TTC549 (cell line): ENCODE results near the gene CARHSP1.
"Not testable (repeated sequence)": the region's sequence is repeated elsewhere in the genome, so short reads cannot be mapped to it uniquely, and the experiment has no call there.

Experiments used
- FAIRE-seq: peaks from 2 replicates; lab custom pipeline; 2012; peaks lifted over from hg19 to GRCh38; lab: Jason Lieb, UNC

The CARHSP1 gene

GRCh38 chr16:8854298-8854948 is 14.4 kb downstream of the CARHSP1 start:
- FAIRE-seq, result no peak

GRCh38 chr16:8853611-8854010 is 15.2 kb downstream of the CARHSP1 start:
- FAIRE-seq, result no peak

- no peak for FAIRE-seq
These were observed 15.7 kb downstream of the CARHSP1 start for GRCh38 chr16:8853150-8853549.

- FAIRE-seq, result no peak
These were observed 16.3 kb downstream of the CARHSP1 start for GRCh38 chr16:8852534-8852933.

- no peak for FAIRE-seq
These were observed 16.9 kb downstream of the CARHSP1 start for GRCh38 chr16:8851761-8852403.

DNA sequence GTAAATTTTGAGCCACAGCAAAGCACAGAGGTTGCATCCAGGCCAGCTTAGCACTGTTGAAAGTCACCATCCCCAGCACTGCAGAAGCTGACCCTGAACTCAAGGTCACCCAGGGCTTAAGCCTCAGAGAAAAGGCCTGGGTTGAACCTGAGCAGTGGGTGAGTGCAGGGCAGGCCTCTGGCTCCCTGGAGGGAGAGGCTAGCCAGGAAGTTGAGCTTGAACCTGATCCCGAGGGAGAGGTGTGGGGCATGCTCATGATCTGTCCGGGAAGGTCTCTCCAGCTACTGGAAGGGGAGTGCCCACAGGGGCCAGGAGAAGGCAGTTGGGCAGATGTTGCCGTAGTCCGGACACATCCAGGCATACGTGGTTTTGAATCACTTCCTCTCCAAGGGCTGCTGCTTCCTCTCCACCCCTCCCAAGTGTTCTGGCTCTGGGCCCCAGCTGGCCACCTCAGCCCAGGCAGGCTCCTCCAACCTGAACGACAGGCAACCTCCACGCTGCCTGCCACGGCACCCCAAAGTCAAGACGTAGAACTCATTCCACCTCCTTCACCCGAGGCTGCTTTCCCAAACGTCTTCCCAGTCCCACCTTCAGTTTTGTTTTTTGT is 18.4 kb downstream of the CARHSP1 start:
- FAIRE-seq, result no peak

DNA sequence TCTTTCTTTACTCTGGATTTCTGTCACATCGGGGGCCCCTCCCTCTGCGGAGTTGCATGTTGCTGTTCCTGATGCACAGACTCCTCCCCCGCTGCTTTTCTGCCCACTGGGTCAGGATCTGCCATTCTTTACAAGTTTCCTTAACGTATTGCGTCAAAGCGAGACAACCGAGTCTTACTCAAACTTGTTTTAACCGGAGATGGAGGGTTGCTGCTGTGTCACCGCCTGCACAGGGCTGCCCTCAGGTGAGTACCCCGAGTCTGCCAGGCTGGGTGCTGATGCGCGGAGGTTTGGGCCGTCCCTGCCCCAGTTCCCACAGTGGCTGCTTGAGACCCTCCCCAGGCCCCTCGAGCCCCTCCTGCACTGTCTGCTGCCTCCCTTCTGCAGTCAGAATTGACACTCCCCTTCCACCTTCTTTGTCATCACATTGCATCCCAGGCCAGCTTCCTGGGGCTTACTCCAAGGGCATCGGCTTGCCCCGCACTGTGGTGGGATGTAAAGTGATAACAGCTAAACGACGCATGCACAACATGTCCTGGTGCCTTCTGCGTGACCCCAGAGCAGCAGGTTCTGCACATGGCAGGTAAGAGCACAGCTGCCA is 19.3 kb downstream of the CARHSP1 start:
- no peak for FAIRE-seq

DNA sequence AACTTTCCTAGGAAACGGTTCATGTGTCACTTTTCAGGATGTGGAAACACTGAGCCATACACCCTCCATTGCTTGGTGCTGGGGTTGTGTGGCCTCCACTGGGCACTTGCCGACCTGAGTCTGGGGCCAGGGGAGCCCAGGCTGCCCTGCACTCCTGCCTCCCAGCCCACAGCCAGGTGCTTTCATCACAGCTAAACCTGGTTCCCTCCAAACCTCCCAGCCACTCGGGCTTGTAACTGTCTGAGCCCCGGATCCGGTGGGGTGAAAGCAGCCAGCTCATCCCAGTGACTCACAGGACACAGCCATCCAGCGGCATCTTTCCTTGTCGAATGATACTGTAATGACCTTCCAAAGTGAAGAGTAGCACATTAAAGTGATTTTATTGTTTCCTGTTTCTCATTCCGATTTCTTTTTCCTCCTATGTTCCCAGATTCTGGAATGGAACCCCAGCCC is 19.8 kb downstream of the CARHSP1 start:
- FAIRE-seq, result no peak

GRCh38 chr16:8848231-8848938 is 20.4 kb downstream of the CARHSP1 start:
- no peak for FAIRE-seq

DNA sequence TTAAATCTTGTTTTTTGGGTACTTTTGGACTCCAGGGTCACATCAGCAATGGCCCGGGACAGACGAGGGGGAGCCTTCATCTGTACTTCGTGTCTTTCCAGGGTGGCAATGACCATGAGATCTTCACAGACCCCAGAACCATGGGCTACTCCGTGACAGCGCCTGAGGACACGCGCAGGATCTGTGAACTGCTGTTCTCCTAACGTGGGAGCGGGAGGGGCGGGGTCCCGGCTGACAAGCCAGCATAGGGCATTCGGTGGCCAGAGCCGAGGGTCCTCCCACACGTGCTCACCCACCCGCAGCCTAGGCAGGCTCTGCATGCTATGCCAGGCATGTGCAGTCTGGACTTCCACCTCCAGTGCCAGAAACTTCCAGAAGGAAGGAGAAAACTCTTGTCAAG is 21.2 kb downstream of the CARHSP1 start:
- no peak for FAIRE-seq

DNA sequence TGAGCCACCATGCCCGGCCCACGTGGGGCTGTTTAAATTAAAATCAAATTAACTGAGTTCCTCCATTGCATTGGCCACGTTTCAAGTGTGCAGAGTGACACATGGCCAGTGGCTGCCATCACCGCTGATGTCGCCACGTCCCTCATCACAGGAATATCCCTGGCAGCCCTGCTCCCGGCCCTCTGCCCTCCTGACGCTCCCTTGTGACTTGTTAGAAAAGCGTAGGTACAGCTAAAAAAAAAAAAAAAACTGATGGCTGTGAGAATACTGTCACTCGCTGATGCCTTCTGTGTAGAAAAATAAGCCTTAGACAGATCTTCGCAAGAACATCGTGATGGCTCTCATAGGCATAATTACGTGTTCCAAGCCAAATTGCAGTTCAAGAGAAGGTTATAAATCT is 21.7 kb downstream of the CARHSP1 start:
- no peak for FAIRE-seq

DNA sequence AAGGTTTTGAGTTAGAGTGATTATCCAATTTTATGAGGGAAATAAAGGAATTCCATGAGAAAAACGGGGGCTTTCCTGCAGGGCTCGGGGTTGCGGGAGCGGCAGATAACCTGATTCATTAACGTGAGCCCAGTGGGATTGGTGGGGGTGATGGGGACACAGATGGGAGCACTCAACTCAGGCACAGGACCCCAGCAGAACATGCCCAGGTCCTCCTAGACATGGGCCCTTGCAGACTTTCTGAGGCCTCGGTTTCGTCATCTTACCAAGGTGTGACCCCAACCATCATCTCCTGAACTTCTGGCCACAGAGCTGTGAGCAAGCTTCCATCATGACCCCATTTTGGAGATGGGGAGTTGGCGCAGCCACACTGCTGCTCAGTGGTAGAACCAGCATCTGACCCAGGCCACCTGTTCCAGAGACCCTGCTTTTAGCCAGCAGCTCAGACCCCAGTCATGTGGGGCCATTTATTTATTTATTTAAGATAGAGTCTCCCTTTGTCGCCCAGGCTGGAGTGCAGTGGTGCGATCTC is 22.3 kb downstream of the CARHSP1 start:
- FAIRE-seq, result no peak

DNA sequence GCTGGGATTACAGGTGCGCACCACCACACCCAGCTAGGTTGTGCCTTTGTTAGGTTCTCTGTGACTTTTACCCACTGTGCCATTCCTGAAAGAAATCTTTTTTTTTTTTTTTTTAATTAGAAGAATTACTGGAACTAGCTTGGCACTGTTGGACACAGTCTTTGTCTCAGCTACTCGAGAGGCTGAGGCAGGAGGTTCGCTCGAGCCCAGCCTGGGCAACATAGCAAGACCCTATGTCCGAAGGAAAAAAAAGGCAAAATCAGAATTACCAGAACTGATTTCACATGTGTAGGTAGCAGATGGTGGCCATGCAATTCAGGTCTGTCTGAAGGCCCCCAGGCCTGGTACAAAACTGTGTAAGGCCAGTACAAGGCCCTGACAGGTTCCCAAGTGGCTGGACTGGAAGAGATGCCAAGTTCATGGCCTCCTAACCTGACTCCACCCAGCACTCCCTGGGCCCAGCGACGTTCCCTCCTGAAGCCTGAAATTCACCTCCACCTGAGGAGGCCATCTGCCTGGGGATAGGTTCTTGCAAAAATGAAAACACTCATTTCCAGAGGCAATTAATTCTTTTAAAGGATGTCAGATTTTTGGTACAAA is 23.0 kb downstream of the CARHSP1 start:
- no peak for FAIRE-seq

DNA sequence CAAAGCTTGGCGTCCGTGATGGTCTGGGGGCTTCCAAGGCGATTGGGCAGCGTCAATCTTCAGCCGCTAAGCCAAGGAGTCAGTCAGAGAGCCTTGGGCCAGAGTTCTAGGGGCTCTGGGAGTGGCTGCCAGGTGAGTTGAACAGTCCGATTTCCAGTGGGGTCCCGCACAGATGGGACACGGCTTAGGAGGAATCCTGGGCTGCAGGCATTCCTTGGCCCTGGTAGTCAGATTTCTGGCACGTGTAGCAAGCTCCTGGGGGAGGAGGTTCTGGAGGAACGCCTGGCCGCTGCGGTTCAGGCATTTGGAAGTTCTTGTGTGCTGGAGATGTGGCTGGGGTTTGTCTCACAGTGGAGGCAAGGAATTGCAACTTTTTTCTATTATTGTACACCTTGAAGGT is 25.5 kb downstream of the CARHSP1 start:
- FAIRE-seq, result not testable (repeated sequence)

- FAIRE-seq, result not testable (repeated sequence)
These were observed 26.8 kb downstream of the CARHSP1 start for GRCh38 chr16:8842016-8842415.

- FAIRE-seq, result not testable (repeated sequence)
These were observed 31.2 kb downstream of the CARHSP1 start for GRCh38 chr16:8837594-8837993.

DNA sequence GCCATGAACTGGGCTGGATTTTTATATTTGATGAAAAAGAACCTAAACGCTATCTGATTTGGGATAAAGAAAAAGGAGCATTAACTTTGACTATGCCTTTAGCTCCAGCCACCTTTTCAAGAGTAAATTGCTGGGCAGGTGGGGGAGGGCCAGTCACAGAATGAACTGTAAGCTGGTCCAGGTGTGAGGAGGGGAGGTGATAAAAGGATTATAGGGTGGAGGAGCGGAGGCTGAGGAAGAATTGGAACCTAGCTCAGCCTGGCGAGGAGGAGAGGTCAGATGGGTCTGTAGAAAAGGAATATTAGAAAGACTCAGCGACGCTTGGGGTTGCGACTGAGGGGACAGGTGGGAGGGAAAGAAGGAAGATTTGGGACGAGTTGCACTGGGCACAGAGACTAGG is 32.0 kb downstream of the CARHSP1 start:
- FAIRE-seq, result not testable (repeated sequence)

DNA sequence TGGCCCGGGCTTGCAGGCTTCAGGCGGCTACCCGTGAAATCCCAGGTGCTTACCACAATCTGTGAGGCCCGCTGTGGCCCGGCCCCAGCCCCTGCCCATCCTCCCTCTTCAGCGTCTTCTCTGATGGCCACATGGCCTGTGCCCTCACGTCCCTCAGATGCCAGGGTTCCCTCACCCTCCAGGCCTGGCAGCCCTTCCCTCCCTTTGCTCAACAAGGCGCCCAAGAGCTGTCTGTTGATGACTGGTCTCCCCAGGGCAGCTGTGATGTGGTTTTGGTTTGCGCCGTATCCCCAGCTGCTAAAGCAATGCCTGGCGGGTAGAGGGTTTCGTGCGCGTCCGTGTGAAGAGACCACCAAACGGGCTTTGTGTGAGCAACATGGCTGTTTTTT is 36.1 kb downstream of the CARHSP1 start:
- FAIRE-seq, result no peak

DNA sequence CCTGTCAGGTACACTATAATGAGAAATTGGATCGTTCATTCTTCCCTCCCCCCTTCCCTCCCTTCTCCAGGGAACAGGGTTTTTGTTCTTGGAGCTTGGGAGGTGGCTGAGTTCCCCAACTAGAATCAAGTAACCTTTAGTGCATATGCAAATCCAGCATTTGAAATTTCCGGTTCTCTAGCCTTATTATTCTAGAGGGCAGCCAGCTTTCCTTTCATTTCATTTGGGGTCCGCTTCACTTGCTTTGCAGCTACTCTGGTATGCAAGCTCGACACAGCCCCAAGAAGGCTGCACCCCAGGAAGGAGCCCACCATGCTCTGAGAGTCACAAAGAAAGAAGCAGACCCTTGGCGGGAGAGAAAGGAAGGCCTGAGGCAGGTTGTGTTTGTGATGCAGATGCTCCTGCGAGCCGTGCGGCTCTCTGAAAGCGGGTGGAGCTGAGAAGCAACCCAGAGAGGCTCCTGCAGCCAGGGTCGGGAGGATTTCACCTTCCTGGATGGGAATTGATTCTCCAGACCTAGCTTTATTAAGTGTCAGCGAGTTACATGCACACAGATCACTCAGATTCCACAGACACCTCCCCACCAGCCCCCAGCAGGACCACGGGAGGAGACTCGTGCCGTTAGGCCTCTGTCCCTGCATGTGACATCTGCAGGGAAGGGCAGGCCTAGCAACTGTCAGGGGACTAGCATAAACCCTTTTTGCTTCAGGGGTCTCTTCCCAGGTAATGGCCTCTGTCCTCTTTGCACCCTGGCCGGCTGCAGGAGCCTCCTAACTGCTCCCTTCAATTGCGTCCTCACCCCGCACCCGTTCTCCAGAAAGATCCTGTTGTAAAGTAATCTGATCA is 36.7 kb downstream of the CARHSP1 start:
- FAIRE-seq, result no peak

- no peak for FAIRE-seq
These were observed 37.4 kb downstream of the CARHSP1 start for GRCh38 chr16:8831450-8831849.

DNA sequence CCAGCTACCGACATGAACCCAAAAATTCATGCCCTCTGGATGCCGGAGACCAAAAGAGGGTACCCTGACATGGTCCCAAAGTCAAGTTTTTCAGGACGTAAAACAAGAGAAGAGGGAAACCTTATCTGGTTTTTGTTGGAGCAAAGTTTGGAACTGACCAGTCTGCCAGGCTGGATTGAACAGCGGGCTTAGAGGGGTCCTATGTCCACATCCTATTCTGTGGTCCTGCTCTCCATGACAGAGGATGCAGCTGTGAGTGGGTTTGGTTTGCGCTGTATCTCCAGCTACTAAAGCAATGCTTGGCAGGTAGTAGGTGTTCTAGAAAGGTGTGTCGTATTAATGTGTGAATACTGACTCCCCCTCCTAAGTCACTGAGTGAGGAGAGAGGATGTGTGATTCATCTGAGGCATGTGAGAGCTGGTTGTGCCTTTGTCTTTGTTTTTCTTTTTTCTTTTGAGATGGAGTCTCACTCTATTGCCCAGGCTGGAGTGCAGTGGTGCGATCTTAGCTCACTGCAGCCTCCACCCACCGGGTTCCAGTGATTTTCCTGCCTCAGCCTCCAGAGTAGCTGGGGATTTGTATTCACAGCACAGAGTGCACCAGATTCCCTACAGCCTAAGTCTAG is 40.2 kb downstream of the CARHSP1 start:
- FAIRE-seq, result no peak
